ENCODE data around the gene HSD11B2.

- TF ChIP-seq EZH2 (IDR thresholded peaks at IDR 0.05; ENCODE audit: borderline replicate concordance) (no peak), CTCF (IDR thresholded peaks at IDR 0.05; ENCODE audit: poor library complexity) (peak; percentile 14)
Measured at GRCh38 chr16:67456391-67457081, 25.6 kb downstream of the HSD11B2 start.
